ENCODE data around the gene EIF3C. TPM values are rescaled to one million over a fixed set of nuclear protein-coding genes. Genes with fewer than 3 reads are reported as not detected.
"Not testable (repeated sequence)": the region's sequence is repeated elsewhere in the genome, so short reads cannot be mapped to it uniquely, and the experiment has no call there.

The EIF3C gene
- 1,403 and 1,537 TPM in 2 replicates for total RNA-seq (2022)
- percentile 67 among the genes with signal in this experiment for Bru-seq, nascent RNA
- percentile 83 among the genes with signal in this experiment for BruChase-seq, experiment 1, labeled RNA remaining after a 6-hour chase
- percentile 68 among the genes with signal in this experiment for BruChase-seq, experiment 2, labeled RNA remaining after a 2-hour chase
- long read RNA-seq, transcript EIF3C-211 (20 exons, 2,986 nt), result minor isoform, 42 of 751 reads
- long read RNA-seq, transcript EIF3C-202 (21 exons, 3,137 nt), result minor isoform, 16 of 751 reads
- long read RNA-seq, transcript EIF3C-207 (13 exons, 3,957 nt), result minor isoform, 21 of 751 reads
- long read RNA-seq, transcript EIF3C-201 (21 exons, 3,145 nt), result major isoform, 543 of 751 reads
- long read RNA-seq, partial matches to known transcripts, result 89 of 751 reads
- long read RNA-seq, other reads (novel, unspliced or antisense), result 35 of 751 reads

GRCh38 chr16:28711220-28712083 is at the start of gene EIF3C:
TSS of gene EIF3C (plus strand) at chr16:28711464. CDS start at chr16:28711687, 223 bp downstream.
- H3K27ac Mint-ChIP-seq (ENCODE audit: unreplicated experiment); intact Hi-C loops (cut with micrococcal nuclease; ENCODE audit: unreplicated experiment); BruUV-seq (replicated peaks); H3K27me3 Mint-ChIP-seq (ENCODE audit: unreplicated experiment); H3K4me1 Mint-ChIP-seq (ENCODE audit: low read depth, unreplicated experiment); DNase-seq; CTCF ChIA-PET; H3K9me3 Mint-ChIP-seq (ENCODE audit: low read depth, unreplicated experiment); H3K4me3 Mint-ChIP-seq (ENCODE audit: low read depth, unreplicated experiment); H3K36me3 Mint-ChIP-seq (ENCODE audit: insufficient read depth, unreplicated experiment): not testable (repeated sequence)

- CTCF ChIA-PET; H3K27me3 Mint-ChIP-seq (ENCODE audit: unreplicated experiment); H3K4me3 Mint-ChIP-seq (ENCODE audit: low read depth, unreplicated experiment); intact Hi-C loops (cut with micrococcal nuclease; ENCODE audit: unreplicated experiment); BruUV-seq (replicated peaks); H3K36me3 Mint-ChIP-seq (ENCODE audit: insufficient read depth, unreplicated experiment); H3K4me1 Mint-ChIP-seq (ENCODE audit: low read depth, unreplicated experiment); DNase-seq; H3K9me3 Mint-ChIP-seq (ENCODE audit: low read depth, unreplicated experiment); H3K27ac Mint-ChIP-seq (ENCODE audit: unreplicated experiment): not testable (repeated sequence)
Measured at GRCh38 chr16:28666264-28666663, 45.0 kb upstream of the EIF3C start.

- H3K9me3 Mint-ChIP-seq (ENCODE audit: low read depth, unreplicated experiment); H3K27me3 Mint-ChIP-seq (ENCODE audit: unreplicated experiment); BruUV-seq (replicated peaks); H3K27ac Mint-ChIP-seq (ENCODE audit: unreplicated experiment); H3K4me3 Mint-ChIP-seq (ENCODE audit: low read depth, unreplicated experiment); DNase-seq; H3K4me1 Mint-ChIP-seq (ENCODE audit: low read depth, unreplicated experiment); CTCF ChIA-PET; H3K36me3 Mint-ChIP-seq (ENCODE audit: insufficient read depth, unreplicated experiment); intact Hi-C loops (cut with micrococcal nuclease; ENCODE audit: unreplicated experiment): not testable (repeated sequence)
Measured at GRCh38 chr16:28667480-28667879, 43.8 kb upstream of the EIF3C start.

- BruUV-seq (replicated peaks); intact Hi-C loops (cut with micrococcal nuclease; ENCODE audit: unreplicated experiment); H3K27me3 Mint-ChIP-seq (ENCODE audit: unreplicated experiment); DNase-seq; H3K27ac Mint-ChIP-seq (ENCODE audit: unreplicated experiment); H3K9me3 Mint-ChIP-seq (ENCODE audit: low read depth, unreplicated experiment); CTCF ChIA-PET; H3K36me3 Mint-ChIP-seq (ENCODE audit: insufficient read depth, unreplicated experiment); H3K4me1 Mint-ChIP-seq (ENCODE audit: low read depth, unreplicated experiment); H3K4me3 Mint-ChIP-seq (ENCODE audit: low read depth, unreplicated experiment): not testable (repeated sequence)
Measured at GRCh38 chr16:28668199-28668598, 43.1 kb upstream of the EIF3C start.

- H3K36me3 Mint-ChIP-seq (ENCODE audit: insufficient read depth, unreplicated experiment); intact Hi-C loops (cut with micrococcal nuclease; ENCODE audit: unreplicated experiment); H3K9me3 Mint-ChIP-seq (ENCODE audit: low read depth, unreplicated experiment): not testable (repeated sequence)
Measured at GRCh38 chr16:28688327-28688952, 22.8 kb upstream of the EIF3C start.

GRCh38 chr16:28689425-28689824 is 21.8 kb upstream of the EIF3C start:
- H3K27ac Mint-ChIP-seq (ENCODE audit: unreplicated experiment); H3K4me1 Mint-ChIP-seq (ENCODE audit: low read depth, unreplicated experiment); H3K36me3 Mint-ChIP-seq (ENCODE audit: insufficient read depth, unreplicated experiment); H3K4me3 Mint-ChIP-seq (ENCODE audit: low read depth, unreplicated experiment); BruUV-seq (replicated peaks); intact Hi-C loops (cut with micrococcal nuclease; ENCODE audit: unreplicated experiment); CTCF ChIA-PET; H3K27me3 Mint-ChIP-seq (ENCODE audit: unreplicated experiment); DNase-seq; H3K9me3 Mint-ChIP-seq (ENCODE audit: low read depth, unreplicated experiment): not testable (repeated sequence)

More at GRCh38 chr16:28688327-28688952, 22.8 kb upstream of the EIF3C start:
- H3K27ac Mint-ChIP-seq (ENCODE audit: unreplicated experiment); BruUV-seq (replicated peaks); DNase-seq; H3K27me3 Mint-ChIP-seq (ENCODE audit: unreplicated experiment); CTCF ChIA-PET; H3K4me3 Mint-ChIP-seq (ENCODE audit: low read depth, unreplicated experiment); H3K4me1 Mint-ChIP-seq (ENCODE audit: low read depth, unreplicated experiment): not testable (repeated sequence)

GRCh38 chr16:28691722-28692121 is 19.5 kb upstream of the EIF3C start:
- H3K36me3 Mint-ChIP-seq (ENCODE audit: insufficient read depth, unreplicated experiment); CTCF ChIA-PET; H3K9me3 Mint-ChIP-seq (ENCODE audit: low read depth, unreplicated experiment); H3K27me3 Mint-ChIP-seq (ENCODE audit: unreplicated experiment); BruUV-seq (replicated peaks); intact Hi-C loops (cut with micrococcal nuclease; ENCODE audit: unreplicated experiment); H3K4me3 Mint-ChIP-seq (ENCODE audit: low read depth, unreplicated experiment); H3K4me1 Mint-ChIP-seq (ENCODE audit: low read depth, unreplicated experiment); DNase-seq; H3K27ac Mint-ChIP-seq (ENCODE audit: unreplicated experiment): not testable (repeated sequence)

- H3K4me1 Mint-ChIP-seq (ENCODE audit: low read depth, unreplicated experiment); H3K36me3 Mint-ChIP-seq (ENCODE audit: insufficient read depth, unreplicated experiment); H3K4me3 Mint-ChIP-seq (ENCODE audit: low read depth, unreplicated experiment); CTCF ChIA-PET; DNase-seq; intact Hi-C loops (cut with micrococcal nuclease; ENCODE audit: unreplicated experiment); BruUV-seq (replicated peaks); H3K27me3 Mint-ChIP-seq (ENCODE audit: unreplicated experiment); H3K27ac Mint-ChIP-seq (ENCODE audit: unreplicated experiment); H3K9me3 Mint-ChIP-seq (ENCODE audit: low read depth, unreplicated experiment): not testable (repeated sequence)
Measured at GRCh38 chr16:28693257-28693950, 17.9 kb upstream of the EIF3C start.

GRCh38 chr16:28699792-28700191 is 11.5 kb upstream of the EIF3C start:
- H3K27ac Mint-ChIP-seq (ENCODE audit: unreplicated experiment); H3K4me3 Mint-ChIP-seq (ENCODE audit: low read depth, unreplicated experiment); H3K9me3 Mint-ChIP-seq (ENCODE audit: low read depth, unreplicated experiment); CTCF ChIA-PET; BruUV-seq (replicated peaks); H3K36me3 Mint-ChIP-seq (ENCODE audit: insufficient read depth, unreplicated experiment); DNase-seq; intact Hi-C loops (cut with micrococcal nuclease; ENCODE audit: unreplicated experiment); H3K27me3 Mint-ChIP-seq (ENCODE audit: unreplicated experiment); H3K4me1 Mint-ChIP-seq (ENCODE audit: low read depth, unreplicated experiment): not testable (repeated sequence)
